SK-N-SH treated with all-trans-retinoic acid at 6 μM for 48 hours (cell line): ENCODE data around the gene DIAPH1.

ENCODE experiments used
- ATAC-seq: fragments of 200-7000 bp; cut with Tn5 transposase; 3 replicates; pipeline ENCODE4 v1.9.1; 2020; ENCODE audit warnings: mild to moderate bottlenecking, moderate library complexity
- ARNTL ChIP-seq: fragments of 450-650 bp; formaldehyde crosslinking; IDR thresholded peaks from 2 replicates; pipeline ENCODE4 v1.5.0; 2020; ENCODE audit warnings: low read depth, mild to moderate bottlenecking, moderate library complexity, borderline replicate concordance
- BACH2 ChIP-seq: fragments of 250-450 bp; sonication (Bioruptor Pico); IDR thresholded peaks from 2 replicates; pipeline ENCODE4 v1.9.0; 2021; ENCODE audit warnings: mild to moderate bottlenecking, borderline replicate concordance
- CSDC2 ChIP-seq: fragments of 250-450 bp; sonication (Bioruptor Pico); IDR thresholded peaks from 2 replicates; pipeline ENCODE4 v1.5.0; 2020; ENCODE audit warnings: mild to moderate bottlenecking, moderate library complexity
- ESRRG ChIP-seq: fragments of 250-450 bp; sonication (Bioruptor Pico); IDR thresholded peaks from 2 replicates; pipeline ENCODE4 v1.6.1; 2021; ENCODE audit warnings: mild to moderate bottlenecking
- GLIS3 ChIP-seq: fragments of 250-450 bp; sonication (Bioruptor Pico); IDR thresholded peaks from 2 replicates; pipeline ENCODE4 v1.5.0; 2020; ENCODE audit warnings: mild to moderate bottlenecking, moderate library complexity
- ISL1 ChIP-seq: fragments of 250-450 bp; sonication (Bioruptor Pico); IDR thresholded peaks from 2 replicates; pipeline ENCODE4 v2.1.2; 2022; ENCODE audit warnings: mild to moderate bottlenecking, moderate library complexity
- OSR1 ChIP-seq: fragments of 250-450 bp; sonication (Bioruptor Pico); IDR thresholded peaks from 2 replicates; pipeline ENCODE4 v1.8.0; 2022; ENCODE audit warnings: moderate library complexity, mild to moderate bottlenecking, inconsistent platforms
- PPARA ChIP-seq: fragments of 250-450 bp; sonication (Bioruptor Pico); IDR thresholded peaks from 2 replicates; pipeline ENCODE4 v1.5.0; 2020; ENCODE audit warnings: mild to moderate bottlenecking, borderline replicate concordance
- RARB ChIP-seq: fragments of 250-450 bp; sonication (Bioruptor Pico); IDR thresholded peaks from 2 replicates; pipeline ENCODE4 v1.8.0; 2021; ENCODE audit warnings: mild to moderate bottlenecking, moderate library complexity
- SNAI2 ChIP-seq: fragments of 250-450 bp; sonication (Bioruptor Pico); IDR thresholded peaks from 2 replicates; pipeline ENCODE4 v1.5.0; 2020; ENCODE audit warnings: mild to moderate bottlenecking, moderate library complexity
- TCF4 ChIP-seq: fragments of 250-450 bp; sonication (Bioruptor Pico); IDR thresholded peaks from 2 replicates; pipeline ENCODE4 v1.8.0; 2021; ENCODE audit warnings: mild to moderate bottlenecking, moderate library complexity, borderline replicate concordance
- TOX ChIP-seq: fragments of 250-450 bp; sonication (Bioruptor Pico); IDR thresholded peaks from 2 replicates; pipeline ENCODE4 v1.8.0; 2021; ENCODE audit warnings: mild to moderate bottlenecking, moderate library complexity, borderline replicate concordance
- ZFP3 ChIP-seq: fragments of 250-450 bp; sonication (Bioruptor Pico); IDR thresholded peaks from 2 replicates; pipeline ENCODE4 v1.5.0; 2020; ENCODE audit warnings: mild to moderate bottlenecking, moderate library complexity
- ZFP30 ChIP-seq: fragments of 450-650 bp; formaldehyde crosslinking; IDR thresholded peaks from 2 replicates; pipeline ENCODE4 v1.5.0; 2022; ENCODE audit warnings: mild to moderate bottlenecking, moderate library complexity
- ZNF565 ChIP-seq: fragments of 450-650 bp; formaldehyde crosslinking; conservative IDR thresholded peaks from 2 replicates; pipeline ENCODE4 v1.5.0; 2020; ENCODE audit warnings: low read depth, mild to moderate bottlenecking, moderate library complexity
- ZNF70 ChIP-seq: fragments of 450-650 bp; formaldehyde crosslinking; IDR thresholded peaks from 2 replicates; pipeline ENCODE4 v1.5.0; 2020; ENCODE audit warnings: mild to moderate bottlenecking, moderate library complexity
- ZNF8 ChIP-seq: fragments of 450-650 bp; formaldehyde crosslinking; IDR thresholded peaks from 2 replicates; pipeline ENCODE4 v1.5.0; 2020; ENCODE audit warnings: mild to moderate bottlenecking, moderate library complexity
- TF ChIP-seq, protein P1 (sequence below): fragments of 250-450 bp; sonication (Bioruptor Pico); IDR thresholded peaks from 2 replicates; pipeline ENCODE4 v1.8.0; 2020; ENCODE audit warnings: mild to moderate bottlenecking, moderate library complexity, borderline replicate concordance
- TF ChIP-seq, protein P2 (sequence below): fragments of 250-450 bp; sonication (Bioruptor Pico); IDR thresholded peaks from 2 replicates; pipeline ENCODE4 v1.5.0; 2020; ENCODE audit warnings: mild to moderate bottlenecking, moderate library complexity
- TF ChIP-seq, protein P3 (sequence below): fragments of 250-450 bp; sonication (Bioruptor Pico); IDR thresholded peaks from 2 replicates; pipeline ENCODE4 v1.5.1; 2020; ENCODE audit warnings: low read depth, mild to moderate bottlenecking, moderate library complexity
- TF ChIP-seq, protein P4 (sequence below): fragments of 250-450 bp; sonication (Bioruptor Pico); IDR thresholded peaks from 2 replicates; pipeline ENCODE4 v1.5.1; 2021; ENCODE audit warnings: mild to moderate bottlenecking, moderate library complexity

DIAPH1 gene

DNA sequence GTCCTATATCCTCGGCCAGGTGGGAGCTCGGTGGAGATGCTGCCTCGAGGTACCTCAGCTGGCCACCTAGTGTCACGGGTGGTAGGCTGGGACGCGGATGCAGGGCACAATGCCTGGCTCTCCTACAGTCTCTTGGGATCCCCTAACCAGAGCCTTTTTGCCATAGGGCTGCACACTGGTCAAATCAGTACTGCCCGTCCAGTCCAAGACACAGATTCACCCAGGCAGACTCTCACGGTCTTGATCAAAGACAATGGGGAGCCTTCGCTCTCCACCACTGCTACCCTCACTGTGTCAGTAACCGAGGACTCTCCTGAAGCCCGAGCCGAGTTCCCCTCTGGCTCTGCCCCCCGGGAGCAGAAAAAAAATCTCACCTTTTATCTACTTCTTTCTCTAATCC lies 141.0 kb downstream of the DIAPH1 start:
- TF ChIP-seq GLIS3 (CRISPR knock-in tag) (no peak), ZNF70 (CRISPR knock-in tag) (no peak), ZNF8 (no peak), ZFP30 (CRISPR knock-in tag) (no peak), OSR1 (CRISPR knock-in tag) (no peak), PPARA (CRISPR knock-in tag) (no peak), ESRRG (CRISPR knock-in tag) (no peak), BACH2 (no peak), TOX (no peak), ARNTL (CRISPR knock-in tag) (no peak), CSDC2 (CRISPR knock-in tag) (no peak), ZFP3 (no peak), ZNF565 (no peak), TCF4 (CRISPR knock-in tag) (no peak)
- TF ChIP-seq, protein P1, sequence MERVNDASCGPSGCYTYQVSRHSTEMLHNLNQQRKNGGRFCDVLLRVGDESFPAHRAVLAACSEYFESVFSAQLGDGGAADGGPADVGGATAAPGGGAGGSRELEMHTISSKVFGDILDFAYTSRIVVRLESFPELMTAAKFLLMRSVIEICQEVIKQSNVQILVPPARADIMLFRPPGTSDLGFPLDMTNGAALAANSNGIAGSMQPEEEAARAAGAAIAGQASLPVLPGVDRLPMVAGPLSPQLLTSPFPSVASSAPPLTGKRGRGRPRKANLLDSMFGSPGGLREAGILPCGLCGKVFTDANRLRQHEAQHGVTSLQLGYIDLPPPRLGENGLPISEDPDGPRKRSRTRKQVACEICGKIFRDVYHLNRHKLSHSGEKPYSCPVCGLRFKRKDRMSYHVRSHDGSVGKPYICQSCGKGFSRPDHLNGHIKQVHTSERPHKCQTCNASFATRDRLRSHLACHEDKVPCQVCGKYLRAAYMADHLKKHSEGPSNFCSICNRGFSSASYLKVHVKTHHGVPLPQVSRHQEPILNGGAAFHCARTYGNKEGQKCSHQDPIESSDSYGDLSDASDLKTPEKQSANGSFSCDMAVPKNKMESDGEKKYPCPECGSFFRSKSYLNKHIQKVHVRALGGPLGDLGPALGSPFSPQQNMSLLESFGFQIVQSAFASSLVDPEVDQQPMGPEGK (CRISPR knock-in tag): no peak
- TF ChIP-seq, protein P2, sequence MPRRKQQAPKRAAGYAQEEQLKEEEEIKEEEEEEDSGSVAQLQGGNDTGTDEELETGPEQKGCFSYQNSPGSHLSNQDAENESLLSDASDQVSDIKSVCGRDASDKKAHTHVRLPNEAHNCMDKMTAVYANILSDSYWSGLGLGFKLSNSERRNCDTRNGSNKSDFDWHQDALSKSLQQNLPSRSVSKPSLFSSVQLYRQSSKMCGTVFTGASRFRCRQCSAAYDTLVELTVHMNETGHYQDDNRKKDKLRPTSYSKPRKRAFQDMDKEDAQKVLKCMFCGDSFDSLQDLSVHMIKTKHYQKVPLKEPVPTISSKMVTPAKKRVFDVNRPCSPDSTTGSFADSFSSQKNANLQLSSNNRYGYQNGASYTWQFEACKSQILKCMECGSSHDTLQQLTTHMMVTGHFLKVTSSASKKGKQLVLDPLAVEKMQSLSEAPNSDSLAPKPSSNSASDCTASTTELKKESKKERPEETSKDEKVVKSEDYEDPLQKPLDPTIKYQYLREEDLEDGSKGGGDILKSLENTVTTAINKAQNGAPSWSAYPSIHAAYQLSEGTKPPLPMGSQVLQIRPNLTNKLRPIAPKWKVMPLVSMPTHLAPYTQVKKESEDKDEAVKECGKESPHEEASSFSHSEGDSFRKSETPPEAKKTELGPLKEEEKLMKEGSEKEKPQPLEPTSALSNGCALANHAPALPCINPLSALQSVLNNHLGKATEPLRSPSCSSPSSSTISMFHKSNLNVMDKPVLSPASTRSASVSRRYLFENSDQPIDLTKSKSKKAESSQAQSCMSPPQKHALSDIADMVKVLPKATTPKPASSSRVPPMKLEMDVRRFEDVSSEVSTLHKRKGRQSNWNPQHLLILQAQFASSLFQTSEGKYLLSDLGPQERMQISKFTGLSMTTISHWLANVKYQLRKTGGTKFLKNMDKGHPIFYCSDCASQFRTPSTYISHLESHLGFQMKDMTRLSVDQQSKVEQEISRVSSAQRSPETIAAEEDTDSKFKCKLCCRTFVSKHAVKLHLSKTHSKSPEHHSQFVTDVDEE (CRISPR knock-in tag): no peak
- TF ChIP-seq, all 23 proteins: peak for 0
- ATAC-seq: peak; percentile 7

DNA sequence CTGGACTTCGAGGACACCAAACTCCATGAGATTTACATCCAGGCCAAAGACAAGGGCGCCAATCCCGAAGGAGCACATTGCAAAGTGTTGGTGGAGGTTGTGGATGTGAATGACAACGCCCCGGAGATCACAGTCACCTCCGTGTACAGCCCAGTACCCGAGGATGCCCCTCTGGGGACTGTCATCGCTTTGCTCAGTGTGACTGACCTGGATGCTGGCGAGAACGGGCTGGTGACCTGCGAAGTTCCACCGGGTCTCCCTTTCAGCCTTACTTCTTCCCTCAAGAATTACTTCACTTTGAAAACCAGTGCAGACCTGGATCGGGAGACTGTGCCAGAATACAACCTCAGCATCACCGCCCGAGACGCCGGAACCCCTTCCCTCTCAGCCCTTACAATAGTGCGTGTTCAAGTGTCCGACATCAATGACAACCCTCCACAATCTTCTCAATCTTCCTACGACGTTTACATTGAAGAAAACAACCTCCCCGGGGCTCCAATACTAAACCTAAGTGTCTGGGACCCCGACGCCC lies 141.7 kb downstream of the DIAPH1 start:
- TF ChIP-seq TOX: no peak
- TF ChIP-seq CSDC2 (CRISPR knock-in tag): no peak
- no peak for TF ChIP-seq OSR1 (CRISPR knock-in tag)
- no peak for TF ChIP-seq ZFP30 (CRISPR knock-in tag)
- TF ChIP-seq ZFP3: no peak
- TF ChIP-seq SNAI2 (CRISPR knock-in tag): no peak
- TF ChIP-seq, protein P3, sequence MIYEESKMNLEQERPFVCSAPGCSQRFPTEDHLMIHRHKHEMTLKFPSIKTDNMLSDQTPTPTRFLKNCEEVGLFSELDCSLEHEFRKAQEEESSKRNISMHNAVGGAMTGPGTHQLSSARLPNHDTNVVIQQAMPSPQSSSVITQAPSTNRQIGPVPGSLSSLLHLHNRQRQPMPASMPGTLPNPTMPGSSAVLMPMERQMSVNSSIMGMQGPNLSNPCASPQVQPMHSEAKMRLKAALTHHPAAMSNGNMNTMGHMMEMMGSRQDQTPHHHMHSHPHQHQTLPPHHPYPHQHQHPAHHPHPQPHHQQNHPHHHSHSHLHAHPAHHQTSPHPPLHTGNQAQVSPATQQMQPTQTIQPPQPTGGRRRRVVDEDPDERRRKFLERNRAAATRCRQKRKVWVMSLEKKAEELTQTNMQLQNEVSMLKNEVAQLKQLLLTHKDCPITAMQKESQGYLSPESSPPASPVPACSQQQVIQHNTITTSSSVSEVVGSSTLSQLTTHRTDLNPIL (CRISPR knock-in tag): no peak
- TF ChIP-seq RARB (CRISPR knock-in tag): no peak
- TF ChIP-seq ESRRG (CRISPR knock-in tag): no peak
- TF ChIP-seq GLIS3 (CRISPR knock-in tag): no peak
- TF ChIP-seq PPARA (CRISPR knock-in tag): no peak
- TF ChIP-seq, protein P4, sequence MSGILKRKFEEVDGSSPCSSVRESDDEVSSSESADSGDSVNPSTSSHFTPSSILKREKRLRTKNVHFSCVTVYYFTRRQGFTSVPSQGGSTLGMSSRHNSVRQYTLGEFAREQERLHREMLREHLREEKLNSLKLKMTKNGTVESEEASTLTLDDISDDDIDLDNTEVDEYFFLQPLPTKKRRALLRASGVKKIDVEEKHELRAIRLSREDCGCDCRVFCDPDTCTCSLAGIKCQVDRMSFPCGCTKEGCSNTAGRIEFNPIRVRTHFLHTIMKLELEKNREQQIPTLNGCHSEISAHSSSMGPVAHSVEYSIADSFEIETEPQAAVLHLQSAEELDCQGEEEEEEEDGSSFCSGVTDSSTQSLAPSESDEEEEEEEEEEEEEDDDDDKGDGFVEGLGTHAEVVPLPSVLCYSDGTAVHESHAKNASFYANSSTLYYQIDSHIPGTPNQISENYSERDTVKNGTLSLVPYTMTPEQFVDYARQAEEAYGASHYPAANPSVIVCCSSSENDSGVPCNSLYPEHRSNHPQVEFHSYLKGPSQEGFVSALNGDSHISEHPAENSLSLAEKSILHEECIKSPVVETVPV (CRISPR knock-in tag): no peak
- no peak for TF ChIP-seq ISL1 (CRISPR knock-in tag)
- TF ChIP-seq ARNTL (CRISPR knock-in tag): no peak
- TF ChIP-seq ZNF70 (CRISPR knock-in tag): no peak
- no peak for TF ChIP-seq ZNF565
- ATAC-seq: no peak

DNA sequence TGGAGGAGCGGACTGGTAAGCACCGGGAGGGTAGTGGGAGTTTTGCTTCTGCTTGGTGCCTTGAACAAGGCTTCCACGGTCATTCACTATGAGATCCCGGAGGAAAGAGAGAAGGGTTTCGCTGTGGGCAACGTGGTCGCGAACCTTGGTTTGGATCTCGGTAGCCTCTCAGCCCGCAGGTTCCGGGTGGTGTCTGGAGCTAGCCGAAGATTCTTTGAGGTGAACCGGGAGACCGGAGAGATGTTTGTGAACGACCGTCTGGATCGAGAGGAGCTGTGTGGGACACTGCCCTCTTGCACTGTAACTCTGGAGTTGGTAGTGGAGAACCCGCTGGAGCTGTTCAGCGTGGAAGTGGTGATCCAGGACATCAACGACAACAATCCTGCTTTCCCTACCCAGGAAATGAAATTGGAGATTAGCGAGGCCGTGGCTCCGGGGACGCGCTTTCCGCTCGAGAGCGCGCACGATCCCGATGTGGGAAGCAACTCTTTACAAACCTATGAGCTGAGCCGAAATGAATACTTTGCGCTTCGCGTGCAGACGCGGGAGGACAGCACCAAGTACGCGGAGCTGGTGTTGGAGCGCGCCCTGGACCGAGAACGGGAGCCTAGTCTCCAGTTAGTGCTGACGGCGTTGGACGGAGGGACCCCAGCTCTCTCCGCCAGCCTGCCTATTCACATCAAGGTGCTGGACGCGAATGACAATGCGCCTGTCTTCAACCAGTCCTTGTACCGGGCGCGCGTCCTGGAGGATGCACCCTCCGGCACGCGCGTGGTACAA lies 142.5 kb downstream of the DIAPH1 start:
- peak; percentile 67 for ATAC-seq
- TF ChIP-seq ISL1 (CRISPR knock-in tag): no peak
